DMS53 (cell line): ENCODE measurements around the gene NID1.

Experiments used
- DNase-seq: peaks from one replicate; lab custom pipeline; 2025; lab: John Stamatoyannopoulos, UW

NID1 gene

DNA sequence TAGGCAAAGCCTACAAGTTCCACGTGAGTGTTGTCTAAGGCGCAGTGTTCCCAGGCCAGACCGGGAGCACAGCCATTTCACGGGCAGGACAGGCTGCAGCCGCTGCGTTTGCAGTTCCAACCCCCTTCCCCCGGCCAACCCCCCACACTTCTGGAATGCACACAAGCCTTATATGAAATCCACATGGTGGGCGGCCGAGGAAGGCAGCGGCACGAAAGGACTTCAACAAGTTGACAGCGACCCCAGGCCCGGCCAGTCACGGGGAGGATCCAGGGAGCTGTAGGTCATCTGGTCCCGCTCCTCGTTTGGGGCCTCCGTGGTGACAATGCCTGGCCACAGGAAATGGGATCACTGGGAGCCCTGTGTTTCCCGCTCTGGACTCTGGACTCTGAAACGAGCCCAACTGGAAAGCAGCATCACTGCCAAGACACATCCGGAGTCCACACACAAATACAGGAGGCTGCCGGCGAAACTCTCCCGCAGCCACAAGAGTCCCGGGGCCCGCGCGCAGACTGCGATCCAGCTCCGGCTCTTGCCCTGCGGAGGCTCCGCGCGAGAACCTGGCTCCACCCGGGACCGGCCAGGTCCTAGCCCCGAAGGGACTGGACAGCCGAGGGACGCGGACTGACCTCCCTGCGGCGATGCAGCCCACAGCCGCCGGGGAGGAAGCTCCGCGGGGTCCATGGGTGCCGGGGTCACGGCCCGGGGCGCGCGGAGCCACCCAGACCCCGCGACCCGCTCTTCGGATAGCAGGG, 794 bp downstream of the NID1 start:
- peak; percentile 86 for DNase-seq

DNA sequence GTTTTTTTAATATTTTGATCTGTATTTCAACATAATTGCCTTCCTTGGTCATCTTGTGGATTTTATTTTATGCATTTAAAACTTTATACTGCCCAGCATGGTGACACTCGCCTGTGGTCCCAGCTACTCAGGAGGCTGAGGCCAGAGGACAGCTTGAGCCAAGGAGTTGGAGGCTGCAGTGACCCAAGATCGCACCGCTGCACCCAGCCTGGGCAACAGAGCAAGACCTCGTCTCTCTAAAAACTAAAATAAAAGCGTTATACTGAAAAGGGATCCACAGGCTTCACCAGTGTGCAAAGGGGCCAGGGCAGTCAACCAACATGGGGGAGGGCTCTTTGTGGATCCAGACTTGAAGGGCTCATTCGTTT, 1.4 kb downstream of the NID1 start:
- no peak for DNase-seq

DNA sequence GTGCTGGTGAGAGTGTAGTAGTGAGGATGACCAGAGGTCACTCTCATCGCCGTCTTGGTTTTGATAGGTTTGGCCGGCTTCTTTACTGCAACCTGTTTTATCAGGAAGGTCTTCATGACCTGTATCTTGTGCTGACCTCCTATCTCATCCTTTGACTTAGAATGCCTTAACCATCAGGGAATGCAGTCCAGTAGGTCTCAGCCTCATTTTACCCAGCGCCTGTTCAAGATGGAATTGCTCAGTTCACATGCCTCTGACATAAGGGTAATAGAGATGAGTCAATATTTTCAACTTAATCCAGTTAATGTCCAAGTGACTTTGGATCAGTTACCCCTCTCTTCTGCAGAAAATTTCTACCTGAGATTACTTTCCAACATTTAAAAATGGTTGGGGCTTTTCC, 4.6 kb downstream of the NID1 start:
- no peak for DNase-seq

DNA sequence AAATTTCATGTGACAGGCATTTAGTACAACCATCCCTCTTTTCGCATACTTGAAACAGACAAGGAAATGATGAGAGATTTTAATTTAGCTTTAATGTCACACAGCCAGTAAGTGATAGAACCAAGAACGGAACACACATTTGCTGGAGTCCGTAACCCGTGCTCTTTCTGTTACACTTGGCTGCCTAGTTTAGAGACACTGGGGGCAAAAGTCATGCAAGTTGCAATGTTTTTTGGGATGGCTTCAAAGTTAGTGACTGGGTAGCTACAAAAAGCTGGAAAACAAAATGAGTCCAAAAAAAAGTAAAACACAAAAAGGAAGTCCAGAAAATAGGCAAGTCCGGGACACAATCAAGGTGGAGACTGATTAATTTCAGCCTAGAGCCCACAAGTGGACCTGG, 5.9 kb downstream of the NID1 start:
- no peak for DNase-seq

DNA sequence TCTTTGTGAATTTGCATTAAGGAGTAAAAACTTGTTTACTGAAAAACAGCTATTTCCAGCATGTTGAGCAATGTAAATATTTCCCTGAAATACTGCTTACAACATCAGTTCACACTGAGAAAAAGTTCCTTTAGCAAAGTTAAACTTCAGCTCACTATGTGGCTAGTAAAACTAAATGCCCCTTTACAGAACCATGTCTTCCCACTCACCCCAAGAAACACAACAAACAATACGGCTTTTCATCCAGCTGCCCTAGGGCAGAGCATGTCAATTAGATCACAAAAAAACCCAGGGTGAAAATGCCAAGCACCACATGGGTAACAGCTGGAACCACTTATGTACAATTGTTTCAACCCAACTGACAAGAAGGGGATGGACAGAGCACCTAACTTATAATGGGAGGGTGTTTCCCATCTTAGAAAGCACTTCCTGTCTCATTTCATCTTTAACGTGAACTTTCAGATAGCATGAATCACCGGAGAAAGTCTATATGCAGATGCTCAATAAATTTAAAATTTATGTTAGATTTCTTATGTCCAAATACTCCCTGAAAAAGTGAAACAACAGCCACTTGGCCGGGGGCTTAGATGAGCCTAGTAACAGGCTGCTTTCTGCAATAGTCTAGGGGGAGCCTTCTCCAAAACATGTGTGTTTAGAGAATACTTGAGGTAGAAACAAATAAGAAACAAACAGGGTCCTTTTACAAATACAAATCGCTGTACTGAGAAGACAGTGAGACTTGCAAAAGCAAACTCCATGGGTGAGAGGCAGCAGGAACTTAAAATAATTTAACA, 6.6 kb downstream of the NID1 start:
- DNase-seq: no peak

DNA sequence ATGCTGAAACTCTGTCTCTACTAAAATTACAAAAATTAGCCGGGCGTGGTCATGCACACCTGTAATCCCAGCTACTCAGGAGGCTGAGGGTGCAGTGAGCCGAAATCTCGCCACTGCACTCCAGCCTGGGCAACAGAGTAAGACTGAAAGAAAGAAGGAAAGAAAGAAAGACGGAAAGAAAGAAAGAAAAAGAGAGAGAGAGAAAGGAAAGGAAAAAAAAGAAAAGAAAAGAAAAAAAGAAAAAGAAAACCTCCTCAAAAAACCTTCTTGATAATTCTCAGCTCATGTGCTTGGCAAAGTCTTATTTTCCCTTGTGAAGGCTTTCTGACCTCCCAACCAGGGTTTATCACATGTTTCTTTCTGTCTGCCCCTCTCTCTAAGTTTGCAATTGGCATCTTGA, 7.3 kb downstream of the NID1 start:
- DNase-seq: no peak

DNA sequence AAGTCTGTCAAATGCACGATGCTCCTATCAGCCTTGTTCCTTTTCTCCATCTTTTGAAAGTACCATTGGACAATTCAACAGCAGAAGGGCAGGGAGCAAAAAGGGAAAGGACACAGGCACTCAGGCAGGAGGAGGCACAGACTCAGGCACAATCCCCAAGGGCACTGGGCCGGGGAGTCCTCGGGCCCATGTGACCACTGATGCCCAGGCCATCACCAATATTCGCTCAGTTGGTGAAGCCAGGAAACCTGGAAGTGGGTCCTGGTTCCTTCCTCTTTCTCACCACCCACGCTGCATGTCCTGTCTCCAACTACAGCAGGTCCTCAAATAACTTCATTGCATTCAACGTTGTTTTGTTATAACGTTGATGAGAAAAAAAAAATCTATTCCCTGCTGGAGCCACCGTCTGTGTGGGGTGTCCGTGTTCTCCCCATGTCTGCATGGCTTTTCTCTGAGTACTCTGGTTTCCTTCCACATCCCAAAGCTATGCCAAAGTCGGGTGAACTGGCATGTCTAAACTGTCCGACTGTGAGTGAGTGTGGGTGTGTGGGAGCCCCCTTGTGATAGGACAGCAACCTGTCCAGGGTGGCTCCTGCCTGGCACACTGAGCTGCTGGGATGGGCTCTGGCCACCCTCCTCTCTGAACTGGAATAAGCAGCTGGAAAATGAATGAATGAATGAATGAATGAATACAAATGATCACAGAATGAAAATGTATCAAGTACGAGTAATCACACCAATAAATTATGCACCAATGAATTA, 12.5 kb downstream of the NID1 start:
- DNase-seq: no peak

DNA sequence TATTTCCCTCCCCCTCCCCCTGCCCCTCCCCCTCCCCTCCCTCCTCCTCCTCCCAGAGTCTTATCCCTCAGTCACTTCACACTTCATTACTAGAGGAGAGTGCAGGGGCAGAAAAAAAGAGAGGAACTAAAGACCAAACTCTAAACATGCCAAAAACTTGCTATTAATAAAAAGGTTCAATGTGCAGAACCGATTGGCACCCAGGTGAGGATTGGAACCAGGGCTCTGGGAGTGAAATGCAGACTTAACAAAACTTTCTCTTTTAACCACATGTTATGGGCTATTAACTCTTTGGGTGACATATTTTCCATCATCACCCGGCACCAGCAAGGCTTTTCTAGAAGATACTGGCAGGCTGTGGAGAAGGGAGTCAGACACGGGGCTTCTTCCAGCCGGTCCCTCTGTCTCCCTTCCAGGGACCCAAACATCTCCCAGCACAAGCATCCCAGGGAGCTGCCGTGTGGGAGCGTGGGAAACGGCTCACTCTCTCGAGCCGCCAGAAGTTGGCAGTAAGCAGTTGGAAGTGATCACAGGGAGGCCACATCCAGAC, 13.6 kb downstream of the NID1 start:
- DNase-seq: no peak

DNA sequence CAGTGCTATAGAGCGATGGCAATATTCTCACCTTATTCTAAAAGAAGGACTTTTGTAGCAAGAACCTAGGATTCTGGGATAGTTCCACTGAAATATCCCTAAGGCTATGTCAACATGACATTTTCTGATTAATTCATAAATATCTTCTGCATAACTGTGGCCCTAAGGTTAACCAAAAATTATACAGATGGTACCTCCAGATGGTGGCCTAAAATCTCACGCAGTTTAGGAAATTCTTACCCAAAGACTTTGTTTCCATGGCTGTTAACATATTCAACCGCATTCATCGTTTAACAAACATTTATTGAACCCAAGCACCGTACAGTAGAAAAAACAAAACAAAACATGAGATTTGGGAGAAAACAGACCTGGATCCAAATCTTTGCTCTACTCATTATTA, 19.1 kb downstream of the NID1 start:
- DNase-seq: no peak

DNA sequence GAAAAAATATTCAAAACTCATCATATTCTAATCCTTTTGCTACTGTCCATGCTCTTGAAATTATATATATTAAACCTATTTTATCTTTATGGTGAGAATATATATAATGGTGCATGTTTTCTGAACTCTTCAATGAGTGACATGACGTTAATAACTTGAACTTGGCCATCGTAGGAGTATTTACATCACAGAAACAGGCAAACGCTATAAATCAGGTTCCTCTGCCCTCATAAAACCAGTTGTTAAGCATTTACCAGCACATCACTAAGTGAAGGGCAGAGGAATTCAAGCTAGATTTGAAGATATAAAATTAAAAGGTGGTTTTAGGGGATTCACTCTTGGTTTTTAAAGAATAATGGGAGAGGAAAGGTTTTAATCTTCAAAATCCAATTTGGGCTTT, 20.5 kb downstream of the NID1 start:
- DNase-seq: no peak

DNA sequence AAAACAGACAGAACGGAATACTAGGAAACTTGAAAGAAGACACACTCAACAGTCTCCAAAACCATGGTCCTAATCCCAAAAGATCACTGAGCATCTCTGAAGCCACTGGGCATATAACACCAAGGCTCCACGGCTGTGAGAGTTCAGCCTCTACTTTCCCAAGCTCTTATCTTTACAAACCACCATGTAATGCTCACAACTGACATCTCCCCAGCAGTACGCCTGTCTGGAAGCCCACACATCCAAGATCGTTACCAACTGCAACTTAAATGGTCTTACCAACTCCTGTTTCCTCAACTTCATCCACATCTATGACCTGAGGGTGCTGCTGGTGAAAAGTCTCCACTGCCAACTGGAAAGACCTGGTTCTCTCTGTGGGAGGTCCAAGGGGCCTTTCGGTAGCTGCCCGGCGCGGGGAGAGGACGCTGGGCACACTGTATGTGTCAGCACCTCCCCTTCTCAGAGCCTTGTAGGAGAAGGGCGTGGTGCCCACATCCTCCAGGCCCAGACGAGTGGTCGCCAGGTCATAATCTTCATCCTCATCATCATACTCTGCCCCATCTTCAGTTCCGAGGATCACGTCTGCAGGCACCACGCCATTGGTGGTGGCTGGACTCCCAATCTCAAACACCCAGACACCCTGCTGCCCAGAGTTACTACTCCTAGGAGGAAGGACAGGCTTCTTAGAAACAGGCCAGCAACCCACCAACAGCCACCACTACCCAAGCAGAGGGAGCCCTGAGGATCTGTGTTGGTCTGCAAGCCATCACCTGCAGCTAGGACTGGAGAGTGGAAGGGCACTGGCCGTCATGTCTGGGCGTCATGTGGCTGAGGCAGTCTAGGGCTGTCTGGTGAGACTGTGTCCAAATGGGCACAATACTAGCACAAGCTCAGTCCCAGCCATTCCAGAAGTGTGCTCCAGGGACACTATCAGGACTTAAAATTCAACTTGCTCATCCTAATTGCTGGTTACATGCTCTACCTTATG, 23.0 kb downstream of the NID1 start:
- no peak for DNase-seq

DNA sequence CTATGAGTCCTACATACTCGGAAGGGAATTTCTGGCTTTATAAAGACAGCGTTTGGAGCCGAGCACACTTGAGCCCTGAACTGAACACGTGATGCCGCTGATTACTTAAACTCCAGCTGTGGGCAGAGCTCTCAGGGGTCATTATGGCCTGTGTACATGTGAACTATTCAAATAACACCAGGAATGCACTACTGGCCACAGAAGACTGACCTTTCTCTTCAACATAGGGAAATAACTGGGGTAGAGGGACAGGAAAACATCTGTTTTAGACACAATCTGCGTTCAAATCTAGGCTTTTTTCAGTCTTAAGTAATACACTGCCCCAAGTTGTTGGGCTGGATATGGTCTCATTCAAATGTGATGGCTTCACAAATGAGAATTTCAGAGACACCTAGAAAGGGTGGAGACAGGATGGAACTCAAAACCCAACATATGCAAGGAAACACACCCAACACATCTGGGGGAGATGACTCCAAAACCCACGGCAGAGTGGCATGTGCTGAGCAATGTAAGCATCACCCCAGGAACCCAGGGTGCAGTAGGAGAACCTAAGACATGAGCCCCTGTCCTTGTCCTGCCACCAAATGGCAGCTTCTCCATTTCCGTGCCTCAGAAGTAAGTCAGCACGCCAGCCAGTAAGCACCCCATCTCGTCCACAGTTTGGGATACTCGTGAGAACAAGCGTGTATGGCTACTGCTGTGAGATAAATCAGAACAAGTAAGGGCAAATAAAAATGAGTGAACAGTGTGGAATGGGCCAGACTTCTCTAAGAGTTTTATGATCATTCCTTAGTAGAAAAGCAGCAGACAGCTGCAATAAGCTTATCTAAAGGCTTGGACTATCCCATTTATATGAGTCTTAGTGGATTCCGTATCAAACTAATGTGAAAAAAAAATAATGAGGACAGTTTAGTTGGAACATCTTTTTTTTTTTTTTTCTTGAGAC, 24.9 kb downstream of the NID1 start:
- DNase-seq: peak; percentile 83

DNA sequence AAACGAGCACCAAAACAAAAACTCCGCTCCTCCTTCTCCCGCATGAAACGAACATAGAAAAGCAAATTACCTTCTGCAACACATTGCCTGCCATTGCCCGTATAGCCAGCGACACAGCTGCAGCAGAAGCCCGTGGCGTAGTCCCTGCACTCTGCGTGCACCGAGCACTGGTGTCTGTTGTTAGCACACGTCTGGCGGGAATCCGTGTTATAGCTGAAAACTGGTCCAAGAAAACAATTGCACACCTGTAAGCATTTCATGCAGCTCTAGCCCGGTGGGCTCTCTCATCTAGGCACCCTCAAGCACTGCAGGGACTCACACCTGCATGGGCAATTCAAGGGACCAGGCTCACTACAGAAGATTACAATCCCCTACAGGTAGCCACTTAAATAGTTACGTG, 26.9 kb downstream of the NID1 start:
- DNase-seq: no peak

DNA sequence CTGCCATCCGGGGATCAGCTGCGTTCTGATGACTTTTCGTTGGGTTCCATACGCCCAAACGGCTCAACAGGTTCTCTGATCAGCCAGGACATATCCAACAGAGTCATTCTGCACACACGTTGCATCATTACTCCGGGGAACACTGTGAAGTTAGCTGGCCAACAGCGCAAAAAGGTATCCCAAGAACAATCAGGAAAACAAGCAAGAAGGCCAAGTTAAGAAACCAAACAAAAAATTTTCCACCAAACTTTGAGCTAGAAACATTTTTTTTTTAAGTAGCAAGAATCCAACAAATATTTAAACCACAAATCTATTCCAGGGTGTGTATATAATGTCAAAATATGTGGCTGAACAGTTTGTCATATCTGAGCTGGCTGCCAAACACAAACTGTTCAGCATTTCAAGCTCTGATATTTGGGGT, 29.2 kb downstream of the NID1 start:
- DNase-seq: no peak

DNA sequence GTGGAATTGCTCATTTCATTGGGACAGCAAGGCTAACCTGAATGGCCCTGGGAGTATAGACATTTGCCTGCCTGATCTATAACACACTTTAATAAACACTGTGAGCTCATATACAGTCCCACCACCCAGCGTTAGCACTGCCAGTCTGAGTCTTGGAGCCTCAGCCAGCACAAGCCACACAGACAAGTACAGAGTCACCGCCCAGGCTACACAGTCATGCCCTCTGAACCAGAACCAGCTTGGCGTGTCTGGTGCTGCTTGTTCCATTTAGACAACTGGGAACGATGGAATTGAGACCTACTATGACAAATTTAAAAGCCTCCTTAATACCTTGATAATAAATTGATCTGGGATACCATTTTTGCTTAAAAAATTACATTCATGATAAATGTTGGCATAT, 31.6 kb downstream of the NID1 start:
- no peak for DNase-seq

DNA sequence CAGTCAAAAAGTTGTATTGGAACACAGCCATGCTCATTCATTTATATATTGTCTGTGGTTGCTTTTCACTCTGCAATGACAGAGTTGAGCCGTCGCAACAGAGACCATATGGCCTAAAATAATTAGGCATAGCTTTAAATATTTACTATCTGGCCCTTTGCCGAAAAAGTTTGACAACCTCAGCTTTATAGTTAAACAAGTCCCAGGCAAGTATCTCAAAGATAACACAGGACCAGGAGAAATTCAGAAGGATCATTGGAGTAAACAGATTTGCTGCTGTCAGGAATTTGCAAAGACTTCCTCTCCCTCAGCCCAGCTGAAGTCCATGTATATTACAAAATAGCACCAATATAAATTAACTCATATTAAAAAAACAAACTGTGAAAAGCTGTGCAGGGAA, 34.4 kb downstream of the NID1 start:
- no peak for DNase-seq

DNA sequence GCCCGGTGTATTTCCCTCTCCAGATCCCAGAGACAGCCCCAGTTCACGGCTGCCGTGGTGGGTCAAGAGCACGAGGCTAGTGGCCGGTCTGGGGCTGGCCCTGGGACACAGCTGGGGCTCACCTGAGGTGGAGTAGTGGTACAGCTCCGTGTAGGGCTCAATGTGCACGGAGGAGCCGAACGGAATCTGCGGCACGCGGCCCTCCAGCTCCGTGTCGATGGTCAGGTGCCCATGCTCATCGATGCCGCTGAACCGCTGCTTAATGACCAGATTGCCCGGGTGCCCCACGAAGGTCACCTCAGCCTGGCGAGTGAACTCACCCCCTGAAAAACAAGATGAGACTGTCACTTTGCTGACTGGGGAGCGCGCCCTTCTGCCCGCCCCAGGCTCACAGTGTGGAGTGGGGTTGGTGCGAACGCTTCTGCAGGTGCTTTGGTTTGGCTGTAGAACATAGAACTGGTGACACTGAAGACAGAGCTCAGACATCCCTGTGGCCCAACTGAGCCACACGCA, 35.4 kb downstream of the NID1 start:
- DNase-seq: no peak

DNA sequence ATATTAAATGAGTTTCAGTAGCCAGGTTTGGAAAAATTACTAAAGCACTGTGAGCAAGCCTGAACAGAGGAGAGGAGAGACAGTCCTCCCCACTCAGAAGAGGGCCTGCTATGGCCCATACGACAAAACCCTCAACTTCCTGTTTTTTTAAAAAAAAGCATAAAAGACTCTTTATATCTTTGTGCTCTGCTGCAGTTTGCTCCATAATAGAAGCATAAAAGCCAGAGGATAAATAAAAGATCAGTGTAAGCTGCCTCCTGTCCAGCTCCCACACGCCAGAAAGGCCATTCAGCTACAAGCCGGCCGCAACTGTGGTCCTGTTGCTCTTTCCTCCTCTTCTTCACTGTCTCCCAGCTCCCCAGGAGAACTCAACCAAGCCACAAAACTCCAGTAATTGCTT, 37.8 kb downstream of the NID1 start:
- no peak for DNase-seq

DNA sequence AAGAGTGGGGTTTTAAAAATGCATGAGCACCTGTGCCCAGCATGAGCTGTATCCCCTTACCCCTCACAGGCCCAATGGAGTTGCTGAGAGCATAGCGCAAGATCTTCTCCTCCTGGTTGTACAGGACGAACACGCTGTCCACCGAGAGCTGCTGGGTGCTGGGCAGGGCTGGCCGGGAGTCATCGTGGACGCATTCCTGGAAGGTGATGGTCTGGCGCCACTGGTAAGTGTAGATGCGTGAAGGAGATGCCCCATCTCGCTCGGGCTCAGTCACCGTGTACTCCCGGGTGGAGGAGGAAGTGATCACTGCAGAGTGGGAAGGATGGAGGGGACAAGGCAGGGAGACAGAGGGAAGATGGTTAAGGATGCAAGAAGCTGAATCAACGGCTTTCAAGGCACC, 39.1 kb downstream of the NID1 start:
- DNase-seq: no peak

DNA sequence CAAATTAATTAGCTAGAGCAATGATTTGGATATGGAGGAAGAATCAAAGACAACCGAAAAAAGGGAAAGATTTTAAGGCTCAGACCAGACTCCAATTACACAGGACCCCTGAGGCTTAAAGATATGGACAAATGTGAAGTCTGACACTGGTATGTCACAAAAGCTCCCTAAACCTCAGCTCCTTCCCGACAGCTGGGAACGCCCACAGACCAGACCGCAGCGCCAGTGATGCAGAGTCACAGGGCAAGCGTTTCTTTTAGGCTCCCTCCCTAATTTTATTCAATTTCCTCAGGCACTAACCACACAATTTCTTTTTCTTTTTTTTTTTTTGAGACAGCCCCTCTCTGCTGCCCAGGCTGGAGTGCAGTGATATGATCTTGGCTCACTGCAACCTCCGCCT, 40.2 kb downstream of the NID1 start:
- no peak for DNase-seq
